ENCODE measurements around the gene RBM5.

DNA sequence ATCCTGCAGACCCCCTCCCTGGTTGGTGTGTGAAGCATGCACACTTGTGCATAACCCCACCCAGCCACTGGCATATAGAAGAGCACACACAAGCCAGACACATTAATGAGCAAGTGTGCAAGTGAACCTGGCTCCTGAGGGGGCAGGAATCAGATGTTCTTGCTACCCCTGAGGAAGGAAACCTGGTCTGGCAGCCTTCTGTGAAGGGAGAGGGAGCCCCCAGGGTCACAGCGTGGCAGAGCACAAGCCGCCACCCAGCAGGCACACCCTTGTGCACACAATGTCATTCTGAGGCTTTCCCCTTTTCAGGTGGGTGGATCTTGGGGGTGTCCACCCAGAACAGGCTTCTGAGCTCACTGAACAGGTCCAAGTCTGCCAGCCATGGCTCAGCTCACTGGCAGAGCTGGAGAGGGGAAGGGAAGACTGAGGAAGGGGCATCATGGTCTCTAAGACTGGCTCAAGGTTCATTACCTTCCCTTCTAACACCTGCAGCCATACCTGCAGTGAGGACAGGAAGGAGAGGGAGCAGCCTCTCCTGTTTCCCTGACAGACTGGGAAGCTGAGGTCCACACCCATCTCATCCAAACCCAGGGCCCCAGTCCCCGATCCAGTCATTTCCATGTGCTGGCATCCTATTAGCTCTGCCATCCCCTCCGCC lies 34.8 kb downstream of the RBM5 start:
- TF ChIP-seq, protein P1, sequence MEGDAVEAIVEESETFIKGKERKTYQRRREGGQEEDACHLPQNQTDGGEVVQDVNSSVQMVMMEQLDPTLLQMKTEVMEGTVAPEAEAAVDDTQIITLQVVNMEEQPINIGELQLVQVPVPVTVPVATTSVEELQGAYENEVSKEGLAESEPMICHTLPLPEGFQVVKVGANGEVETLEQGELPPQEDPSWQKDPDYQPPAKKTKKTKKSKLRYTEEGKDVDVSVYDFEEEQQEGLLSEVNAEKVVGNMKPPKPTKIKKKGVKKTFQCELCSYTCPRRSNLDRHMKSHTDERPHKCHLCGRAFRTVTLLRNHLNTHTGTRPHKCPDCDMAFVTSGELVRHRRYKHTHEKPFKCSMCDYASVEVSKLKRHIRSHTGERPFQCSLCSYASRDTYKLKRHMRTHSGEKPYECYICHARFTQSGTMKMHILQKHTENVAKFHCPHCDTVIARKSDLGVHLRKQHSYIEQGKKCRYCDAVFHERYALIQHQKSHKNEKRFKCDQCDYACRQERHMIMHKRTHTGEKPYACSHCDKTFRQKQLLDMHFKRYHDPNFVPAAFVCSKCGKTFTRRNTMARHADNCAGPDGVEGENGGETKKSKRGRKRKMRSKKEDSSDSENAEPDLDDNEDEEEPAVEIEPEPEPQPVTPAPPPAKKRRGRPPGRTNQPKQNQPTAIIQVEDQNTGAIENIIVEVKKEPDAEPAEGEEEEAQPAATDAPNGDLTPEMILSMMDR (IDR thresholded peaks at IDR 0.05; ENCODE audit: low read length): no peak
- TF ChIP-seq EZH2 (IDR thresholded peaks at IDR 0.05; ENCODE audit: borderline replicate concordance, low read length): no peak

All from OCI-LY1 (cell line).